ENCODE results near the gene IKBKE. TPM values are rescaled to one million over a fixed set of nuclear protein-coding genes. Genes with fewer than 3 reads are reported as not detected.

Gene IKBKE
- total RNA-seq, 1 experiment from 2014 or later: 5.1 TPM

- H3K27ac ChIP-seq (ENCODE audit: low read depth, low read length): no peak overlapping the region
- H3K36me3 ChIP-seq (ENCODE audit: control insufficient read depth in 1 of 2, insufficient read depth in 2 of 2, low read length in 2 of 2): peaks cover 0 to 7% of the 10 kb centered on the region in 2 experiments; a peak in 2 of 4 replicates
- H3K4me2 ChIP-seq (ENCODE audit: low read length): no peak overlapping the region
- no peak overlapping the region for H3K9ac ChIP-seq (ENCODE audit: low read length)
- H3K9me3 ChIP-seq (ENCODE audit: control insufficient read depth in 1 of 2, insufficient read depth in 1 of 2, low read depth in 1 of 2, low read length in 2 of 2): no peaks in the 10 kb centered on the region
- H3K4me3 ChIP-seq (replicated peaks in 1 of 2; ENCODE audit: low read depth in 1 of 2, low read length in 2 of 2): no peak overlapping the region
- CTCF ChIA-PET: no interaction called here
- ATAC-seq (no peak), DNase-seq (ENCODE audit: low read depth, low spot score) (no peak)
- POLR2A ChIA-PET: no interaction called here
- H4K20me1 ChIP-seq (ENCODE audit: insufficient read depth): no peaks in the 10 kb centered on the region
- no peaks in the 10 kb centered on the region for H3K79me2 ChIP-seq (ENCODE audit: insufficient read depth, low read length)
- no peak for TF ChIP-seq ZFX (IDR thresholded peaks at IDR 0.05)
- no peak for TF ChIP-seq CBX3 (IDR thresholded peaks at IDR 0.05; ENCODE audit: low read depth)
- TF ChIP-seq SRF (IDR thresholded peaks at IDR 0.05; ENCODE audit: low read depth): no peak
- no peak for TF ChIP-seq POLR2AphosphoS5 (IDR thresholded peaks at IDR 0.05; ENCODE audit: low read depth, low read length)
- RAD21 ChIA-PET (ENCODE audit: low non-redundant PET in 1 of 2, low total read pairs in 2 of 2, uncharacterized antibody in 2 of 2, unreplicated experiment in 2 of 2): no interaction called here
- no peaks in the 10 kb centered on the region for H3K9me2 ChIP-seq (ENCODE audit: insufficient read depth)
- no peaks in the 10 kb centered on the region for H3K27me3 ChIP-seq (ENCODE audit: insufficient read depth, low read length)
- BruUV-seq (replicated peaks): no TSS peak
- no peak overlapping the region for H2AFZ ChIP-seq (ENCODE audit: low read depth, low read length, poor library complexity, severe bottlenecking)
- intact Hi-C loops (cut with micrococcal nuclease): no loop called here
- H3K4me1 ChIP-seq (ENCODE audit: control insufficient read depth in 1 of 2, insufficient read depth in 2 of 2, low read length in 2 of 2): no peaks in the 10 kb centered on the region
These were observed 31.1 kb upstream of the IKBKE start for GRCh38 chr1:206439205-206439604.

- TF ChIP-seq FOSL1 (IDR thresholded peaks at IDR 0.05; ENCODE audit: low read depth) (no peak), TCF7L2 (IDR thresholded peaks at IDR 0.05; ENCODE audit: borderline replicate concordance, extremely low read depth, insufficient read depth, insufficient read length) (no peak), POLR2AphosphoS5 (IDR thresholded peaks at IDR 0.05; ENCODE audit: low read depth, low read length) (no peak), EZH2phosphoT487 (IDR thresholded peaks at IDR 0.05; ENCODE audit: borderline replicate concordance) (no peak), EZH2 (IDR thresholded peaks at IDR 0.05) (no peak), ZNF274 (IDR thresholded peaks at IDR 0.05; ENCODE audit: low read depth, low read length) (no peak), JUND (IDR thresholded peaks at IDR 0.05) (no peak), SRF (IDR thresholded peaks at IDR 0.05; ENCODE audit: low read depth) (no peak), SP1 (IDR thresholded peaks at IDR 0.05; ENCODE audit: low read depth) (no peak), CBX3 (IDR thresholded peaks at IDR 0.05; ENCODE audit: low read depth) (no peak), ELF1 (IDR thresholded peaks at IDR 0.05; ENCODE audit: borderline replicate concordance, low read depth) (no peak), POLR2A (IDR thresholded peaks at IDR 0.05; ENCODE audit: borderline replicate concordance, extremely low read depth, insufficient read depth, insufficient read length) (no peak), RAD21 (IDR thresholded peaks at IDR 0.05; ENCODE audit: low read depth) (no peak)
- TF ChIP-seq, protein P1, sequence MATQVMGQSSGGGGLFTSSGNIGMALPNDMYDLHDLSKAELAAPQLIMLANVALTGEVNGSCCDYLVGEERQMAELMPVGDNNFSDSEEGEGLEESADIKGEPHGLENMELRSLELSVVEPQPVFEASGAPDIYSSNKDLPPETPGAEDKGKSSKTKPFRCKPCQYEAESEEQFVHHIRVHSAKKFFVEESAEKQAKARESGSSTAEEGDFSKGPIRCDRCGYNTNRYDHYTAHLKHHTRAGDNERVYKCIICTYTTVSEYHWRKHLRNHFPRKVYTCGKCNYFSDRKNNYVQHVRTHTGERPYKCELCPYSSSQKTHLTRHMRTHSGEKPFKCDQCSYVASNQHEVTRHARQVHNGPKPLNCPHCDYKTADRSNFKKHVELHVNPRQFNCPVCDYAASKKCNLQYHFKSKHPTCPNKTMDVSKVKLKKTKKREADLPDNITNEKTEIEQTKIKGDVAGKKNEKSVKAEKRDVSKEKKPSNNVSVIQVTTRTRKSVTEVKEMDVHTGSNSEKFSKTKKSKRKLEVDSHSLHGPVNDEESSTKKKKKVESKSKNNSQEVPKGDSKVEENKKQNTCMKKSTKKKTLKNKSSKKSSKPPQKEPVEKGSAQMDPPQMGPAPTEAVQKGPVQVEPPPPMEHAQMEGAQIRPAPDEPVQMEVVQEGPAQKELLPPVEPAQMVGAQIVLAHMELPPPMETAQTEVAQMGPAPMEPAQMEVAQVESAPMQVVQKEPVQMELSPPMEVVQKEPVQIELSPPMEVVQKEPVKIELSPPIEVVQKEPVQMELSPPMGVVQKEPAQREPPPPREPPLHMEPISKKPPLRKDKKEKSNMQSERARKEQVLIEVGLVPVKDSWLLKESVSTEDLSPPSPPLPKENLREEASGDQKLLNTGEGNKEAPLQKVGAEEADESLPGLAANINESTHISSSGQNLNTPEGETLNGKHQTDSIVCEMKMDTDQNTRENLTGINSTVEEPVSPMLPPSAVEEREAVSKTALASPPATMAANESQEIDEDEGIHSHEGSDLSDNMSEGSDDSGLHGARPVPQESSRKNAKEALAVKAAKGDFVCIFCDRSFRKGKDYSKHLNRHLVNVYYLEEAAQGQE (IDR thresholded peaks at IDR 0.05; ENCODE audit: low read depth): no peak
- TF ChIP-seq, protein P2, sequence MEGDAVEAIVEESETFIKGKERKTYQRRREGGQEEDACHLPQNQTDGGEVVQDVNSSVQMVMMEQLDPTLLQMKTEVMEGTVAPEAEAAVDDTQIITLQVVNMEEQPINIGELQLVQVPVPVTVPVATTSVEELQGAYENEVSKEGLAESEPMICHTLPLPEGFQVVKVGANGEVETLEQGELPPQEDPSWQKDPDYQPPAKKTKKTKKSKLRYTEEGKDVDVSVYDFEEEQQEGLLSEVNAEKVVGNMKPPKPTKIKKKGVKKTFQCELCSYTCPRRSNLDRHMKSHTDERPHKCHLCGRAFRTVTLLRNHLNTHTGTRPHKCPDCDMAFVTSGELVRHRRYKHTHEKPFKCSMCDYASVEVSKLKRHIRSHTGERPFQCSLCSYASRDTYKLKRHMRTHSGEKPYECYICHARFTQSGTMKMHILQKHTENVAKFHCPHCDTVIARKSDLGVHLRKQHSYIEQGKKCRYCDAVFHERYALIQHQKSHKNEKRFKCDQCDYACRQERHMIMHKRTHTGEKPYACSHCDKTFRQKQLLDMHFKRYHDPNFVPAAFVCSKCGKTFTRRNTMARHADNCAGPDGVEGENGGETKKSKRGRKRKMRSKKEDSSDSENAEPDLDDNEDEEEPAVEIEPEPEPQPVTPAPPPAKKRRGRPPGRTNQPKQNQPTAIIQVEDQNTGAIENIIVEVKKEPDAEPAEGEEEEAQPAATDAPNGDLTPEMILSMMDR (IDR thresholded peaks at IDR 0.05 in 2 of 3, conservative IDR thresholded peaks at IDR 0.05 in 1 of 3; ENCODE audit: borderline replicate concordance in 1 of 3, insufficient read depth in 1 of 3, low read depth in 2 of 3, low read length in 2 of 3): no peak
- peaks cover 0 to 9% of the 10 kb centered on the region in 2 experiments; a peak in 2 of 4 replicates for H3K36me3 ChIP-seq (ENCODE audit: control insufficient read depth in 1 of 2, insufficient read depth in 2 of 2, low read length in 2 of 2)
- no peak overlapping the region for H3K27ac ChIP-seq (ENCODE audit: low read depth, low read length)
- no peak overlapping the region for H3K9ac ChIP-seq (ENCODE audit: low read length)
- no peak overlapping the region for H2AFZ ChIP-seq (ENCODE audit: low read depth, low read length, poor library complexity, severe bottlenecking)
- H3K27me3 ChIP-seq (ENCODE audit: insufficient read depth, low read length): no peaks in the 10 kb centered on the region
- H3K4me1 ChIP-seq (ENCODE audit: control insufficient read depth in 1 of 2, insufficient read depth in 2 of 2, low read length in 2 of 2): no peaks in the 10 kb centered on the region
- H3K79me2 ChIP-seq (ENCODE audit: insufficient read depth, low read length): no peaks in the 10 kb centered on the region
- no peak overlapping the region for H3K4me2 ChIP-seq (ENCODE audit: low read length)
- H3K9me2 ChIP-seq (ENCODE audit: insufficient read depth): no peaks in the 10 kb centered on the region
- no peak overlapping the region for H3K4me3 ChIP-seq (replicated peaks in 1 of 2; ENCODE audit: low read depth in 1 of 2, low read length in 2 of 2)
- intact Hi-C loops (cut with micrococcal nuclease): no loop called here
- ChIA-PET POLR2A (no interaction called here), RAD21 (ENCODE audit: low non-redundant PET in 1 of 2, low total read pairs in 2 of 2, uncharacterized antibody in 2 of 2, unreplicated experiment in 2 of 2) (no interaction called here), CTCF (no interaction called here)
- DNase-seq (ENCODE audit: low read depth, low spot score) (no peak), ATAC-seq (no peak)
- H4K20me1 ChIP-seq (ENCODE audit: insufficient read depth): no peaks in the 10 kb centered on the region
- H3K9me3 ChIP-seq (ENCODE audit: control insufficient read depth in 1 of 2, insufficient read depth in 1 of 2, low read depth in 1 of 2, low read length in 2 of 2): no peaks in the 10 kb centered on the region
- BruUV-seq (replicated peaks): no TSS peak
These were observed 28.8 kb upstream of the IKBKE start for GRCh38 chr1:206441336-206441967.
